Uterus (tissue), 4 donors: Measurements from ENCODE around the gene CD1C. TPM values are rescaled to one million over a fixed set of nuclear protein-coding genes. Genes with fewer than 3 reads are reported as not detected.

Experiments
- DNase-seq, 2 donors: peaks; one replicate each; pipeline ENCODE4 v3.0.0-alpha.2; 2019 to 2020
- H3K27ac ChIP-seq, 2 donors: fragments of 200-600 bp; sonication (generic); 1 replicate in 1 of 2; 2 replicates in 1 of 2; pipeline ENCODE4 v1.5.1; 2016 to 2018
- H3K27me3 ChIP-seq, 2 donors: fragments of 200-600 bp; sonication (generic); one replicate each; pipeline ENCODE4 v1.5.1; 2018 to 2019; ENCODE audit warnings: control low read depth in 1 of 2
- H3K36me3 ChIP-seq, 2 donors: fragments of 200-600 bp; sonication (generic); one replicate each; pipeline ENCODE4 v1.5.1; 2019; ENCODE audit warnings: control low read depth in 1 of 2
- H3K4me1 ChIP-seq, 2 donors: fragments of 200-600 bp; sonication (generic); one replicate each; pipeline ENCODE4 v1.5.1; 2018 to 2019; ENCODE audit warnings: control low read depth in 1 of 2
- H3K4me3 ChIP-seq, 2 donors: fragments of 200-600 bp; sonication (generic); 1 replicate in 1 of 2; 2 replicates in 1 of 2; pipeline ENCODE4 v1.5.1; 2018 to 2019; ENCODE audit warnings: mild to moderate bottlenecking in 1 of 2
- H3K9me3 ChIP-seq, 2 donors: fragments of 200-600 bp; sonication (generic); one replicate each; pipeline ENCODE4 v1.5.1; 2019; ENCODE audit warnings: control low read depth in 1 of 2
- CTCF ChIP-seq, 4 experiments: fragments of 200-600 bp in 2 of 4; fragments of 450-650 bp in 2 of 4; sonication (generic) in 2 of 4; IDR thresholded peaks; one replicate each; pipeline ENCODE4 v1.5.1; 2016 to 2019; ENCODE audit warnings: antibody characterized with exemption in 4 of 4, mild to moderate bottlenecking in 2 of 4, moderate library complexity in 1 of 4
- POLR2A ChIP-seq, 2 donors: fragments of 450-650 bp; IDR thresholded peaks; one replicate each; pipeline ENCODE4 v1.6.1; 2016; ENCODE audit warnings: antibody characterized with exemption in 2 of 2, mild to moderate bottlenecking in 1 of 2, moderate library complexity in 1 of 2
- intact Hi-C: fragments of 100-400 bp; cut with DNase I; formaldehyde crosslinking; loops from one replicate; pipeline ENCODE4 v1.15.1; 2023; ENCODE audit warnings: low total_unique reads
- total RNA-seq, 4 donors: library from RNA; depleted of rRNA in 3 of 4; stranded (reverse); fragments of >200 nt in 3 of 4; gene quantifications; one replicate each; pipeline versions ENCODE4 v1.1.0 to v1.2.4, GENCODE V29; 2014 to 2023
- donor health status: DM: yes; HTN: yes; CAD: no.

Gene CD1C
- total RNA-seq, 4 donors from 2014 or later: 0.55 to 1.9 TPM; not detected in 2

GRCh38 chr1:158329733-158330132, 40.0 kb downstream of the CD1C start:
- no peak for TF ChIP-seq CTCF (IDR thresholded peaks at IDR 0.05)
- TF ChIP-seq POLR2A (IDR thresholded peaks at IDR 0.05): no peak
- no peaks in the 10 kb centered on the region for H3K4me1 ChIP-seq
- no peaks in the 10 kb centered on the region for H3K9me3 ChIP-seq
- no peak overlapping the region for H3K4me3 ChIP-seq
- H3K36me3 ChIP-seq: no peaks in the 10 kb centered on the region
- intact Hi-C loops: no loop called here
- H3K27me3 ChIP-seq: no peaks in the 10 kb centered on the region
- H3K27ac ChIP-seq: no peak overlapping the region
- DNase-seq: no peak

GRCh38 chr1:158330391-158331105, 40.8 kb downstream of the CD1C start:
- no peak for TF ChIP-seq CTCF (IDR thresholded peaks at IDR 0.05)
- no peak for TF ChIP-seq POLR2A (IDR thresholded peaks at IDR 0.05)
- Histone ChIP-seq H3K9me3 (no peaks in the 10 kb centered on the region), H3K4me1 (no peaks in the 10 kb centered on the region), H3K4me3 (no peak overlapping the region), H3K36me3 (no peaks in the 10 kb centered on the region), H3K27ac (no peak overlapping the region), H3K27me3 (no peaks in the 10 kb centered on the region)
- intact Hi-C loops: no loop called here
- DNase-seq: no peak

GRCh38 chr1:158331106-158331425, 41.3 kb downstream of the CD1C start:
- Histone ChIP-seq H3K4me3 (no peak overlapping the region), H3K27ac (no peak overlapping the region), H3K36me3 (no peaks in the 10 kb centered on the region), H3K27me3 (no peaks in the 10 kb centered on the region), H3K4me1 (no peaks in the 10 kb centered on the region), H3K9me3 (no peaks in the 10 kb centered on the region)
- TF ChIP-seq POLR2A (IDR thresholded peaks at IDR 0.05) (no peak), CTCF (IDR thresholded peaks at IDR 0.05) (no peak)
- intact Hi-C loops: no loop called here
- DNase-seq: no peak

- intact Hi-C loops: no loop called here
- no peak for TF ChIP-seq CTCF (IDR thresholded peaks at IDR 0.05)
- no peak for TF ChIP-seq POLR2A (IDR thresholded peaks at IDR 0.05)
- H3K4me3 ChIP-seq: no peak within 1 kb of the TSS
- no peaks in the 10 kb centered on the region for H3K4me1 ChIP-seq
- no peak within 1 kb of the TSS for H3K27ac ChIP-seq
- DNase-seq: no peak
- H3K27me3 ChIP-seq: no peaks in the 10 kb centered on the region
- H3K9me3 ChIP-seq: no peaks in the 10 kb centered on the region
- H3K36me3 ChIP-seq: no peaks in the 10 kb centered on the region
Observed at GRCh38 chr1:158331481-158332150, 41.9 kb downstream of the CD1C start, which contains the start of gene CD1B. CD1B (minus strand) TSS chr1:158331531; CDS start chr1:158331423, 108 bp downstream.

- H3K4me1 ChIP-seq: no peaks in the 10 kb centered on the region
Observed at GRCh38 chr1:158333405-158334155, 43.9 kb downstream of the CD1C start.

More at GRCh38 chr1:158333405-158334155, 43.9 kb downstream of the CD1C start:
- H3K27ac ChIP-seq: no peak overlapping the region
- no peak for DNase-seq
- no peak for TF ChIP-seq POLR2A (IDR thresholded peaks at IDR 0.05)
- no peak for TF ChIP-seq CTCF (IDR thresholded peaks at IDR 0.05)
- H3K36me3 ChIP-seq: no peaks in the 10 kb centered on the region
- H3K4me3 ChIP-seq: no peak overlapping the region
- no peaks in the 10 kb centered on the region for H3K27me3 ChIP-seq
- no peaks in the 10 kb centered on the region for H3K9me3 ChIP-seq
- intact Hi-C loops: no loop called here
